ENCODE results near the gene KCNQ2. TPM values are rescaled to one million over a fixed set of nuclear protein-coding genes. Genes with fewer than 3 reads are reported as not detected.

Gene KCNQ2
- total RNA-seq, 1 donor from 2014 or later: 11.5 TPM

GRCh38 chr20:63407928-63408683, 64.3 kb downstream of the KCNQ2 start:
- no peaks in the 10 kb centered on the region for H3K4me1 Mint-ChIP-seq (ENCODE audit: low read depth, unreplicated experiment)
- Histone ChIP-seq H3K9ac (ENCODE audit: low read length) (no peak overlapping the region), H3K9me3 (ENCODE audit: insufficient read depth, low read depth, low read length) (no peaks in the 10 kb centered on the region), H3K27me3 (ENCODE audit: insufficient read depth, low read length) (no peaks in the 10 kb centered on the region), H3K36me3 (ENCODE audit: insufficient read depth, low read length) (no peaks in the 10 kb centered on the region), H3K79me2 (ENCODE audit: insufficient read depth, low read length) (no peaks in the 10 kb centered on the region), H2AFZ (ENCODE audit: low read depth, low read length) (no peak overlapping the region), H4K20me1 (ENCODE audit: insufficient read depth, low read length) (no peaks in the 10 kb centered on the region), H3K27ac (ENCODE audit: low read depth, low read length) (no peak overlapping the region), H3K4me3 (ENCODE audit: insufficient read depth, low read depth, low read length) (no peak overlapping the region), H3K4me2 (ENCODE audit: low read length) (no peak overlapping the region), H3K4me1 (ENCODE audit: insufficient read depth, low read length) (no peaks in the 10 kb centered on the region)
- peaks cover 17% of the 10 kb centered on the region for H3K27me3 Mint-ChIP-seq (ENCODE audit: low read depth, unreplicated experiment)
- FAIRE-seq (no peak), DNase-seq (ENCODE audit: low read depth) (no peak)
- H3K4me3 Mint-ChIP-seq (ENCODE audit: unreplicated experiment): no peak overlapping the region
- H3K36me3 Mint-ChIP-seq (ENCODE audit: low read depth, unreplicated experiment): no peaks in the 10 kb centered on the region
- TF ChIP-seq CTCF (IDR thresholded peaks at IDR 0.05; ENCODE audit: insufficient read depth, low read depth, low read length): no peak
- no peak for TF ChIP-seq EZH2 (IDR thresholded peaks at IDR 0.05; ENCODE audit: insufficient read depth, low read length)
- no peak overlapping the region for H3K27ac Mint-ChIP-seq (ENCODE audit: unreplicated experiment)
- H3K9me3 Mint-ChIP-seq (ENCODE audit: unreplicated experiment): no peaks in the 10 kb centered on the region

GRCh38 chr20:63406617-63407245, 65.7 kb downstream of the KCNQ2 start:
- Mint-ChIP-seq H3K36me3 (ENCODE audit: low read depth, unreplicated experiment) (no peaks in the 10 kb centered on the region), H3K27ac (ENCODE audit: unreplicated experiment) (no peak overlapping the region)
- no peak for FAIRE-seq

More at GRCh38 chr20:63406617-63407245, 65.7 kb downstream of the KCNQ2 start:
- Histone ChIP-seq H3K9ac (ENCODE audit: low read length) (no peak overlapping the region), H3K27ac (ENCODE audit: low read depth, low read length) (no peak overlapping the region), H3K36me3 (ENCODE audit: insufficient read depth, low read length) (no peaks in the 10 kb centered on the region), H3K27me3 (ENCODE audit: insufficient read depth, low read length) (no peaks in the 10 kb centered on the region), H3K4me2 (ENCODE audit: low read length) (no peak overlapping the region), H4K20me1 (ENCODE audit: insufficient read depth, low read length) (no peaks in the 10 kb centered on the region), H3K4me3 (ENCODE audit: insufficient read depth, low read depth, low read length) (no peak overlapping the region), H3K4me1 (ENCODE audit: insufficient read depth, low read length) (no peaks in the 10 kb centered on the region), H3K79me2 (ENCODE audit: insufficient read depth, low read length) (no peaks in the 10 kb centered on the region), H2AFZ (ENCODE audit: low read depth, low read length) (no peak overlapping the region), H3K9me3 (ENCODE audit: insufficient read depth, low read depth, low read length) (no peaks in the 10 kb centered on the region)
- TF ChIP-seq CTCF (IDR thresholded peaks at IDR 0.05; ENCODE audit: insufficient read depth, low read depth, low read length) (no peak), EZH2 (IDR thresholded peaks at IDR 0.05; ENCODE audit: insufficient read depth, low read length) (no peak)
- peaks cover 18% of the 10 kb centered on the region for H3K27me3 Mint-ChIP-seq (ENCODE audit: low read depth, unreplicated experiment)
- H3K4me1 Mint-ChIP-seq (ENCODE audit: low read depth, unreplicated experiment): no peaks in the 10 kb centered on the region
- H3K4me3 Mint-ChIP-seq (ENCODE audit: unreplicated experiment): no peak overlapping the region
- no peaks in the 10 kb centered on the region for H3K9me3 Mint-ChIP-seq (ENCODE audit: unreplicated experiment)
- DNase-seq (ENCODE audit: low read depth): no peak
